Heart left ventricle (tissue), 13 donors: ENCODE data around the gene IL15RA.

Experiments
- CTCF ChIP-seq, 12 donors: fragments of 200-600 bp; sonication (generic) in 4 of 12; IDR thresholded peaks; one replicate each; pipeline versions ENCODE4 v1.5.0 to v1.8.0; 2018 to 2022; ENCODE audit warnings: antibody characterized with exemption in 12 of 12, mild to moderate bottlenecking in 5 of 12
- POLR2A ChIP-seq, 2 donors: fragments of 450-650 bp; IDR thresholded peaks; one replicate each; pipeline ENCODE4 v1.6.1; 2017; ENCODE audit warnings: antibody characterized with exemption in 2 of 2, mild to moderate bottlenecking in 2 of 2, moderate library complexity in 2 of 2
- donor health status: ischemic (EF 13 %, LVEDD 7.1; RV severe dilation, severe dysfunction).
- donor health status: DM: no; HTN: yes; CAD: no.
- donor health status: DM: no; HTN: no; CAD: no.
- donor health status: ischemic (EF 25% LVEDD 6.9; RV normal size, moderate dysfunction).
- donor health status: ischemic (EF 25% LVEDD 5.7; RV mildly dilated, moderate dysfunction).
- donor health status: ischemic (EF 35%, LVEDD 5.7; RV mildly dilated, moderate dysfunction).
- donor health status: nonischemic (EF 11% LVEDD 7.7; RV severe dilation, severe dysfunction).
- donor health status: DM: yes; HTN: yes; CAD: no.
- donor health status: PGD.
- donor health status: ischemic (EF 29% LVEDD 5.4; RV normal size, mild dysfunction).
- donor health status: nonischemic (EF 23%, LVEDD 6.1; RV moderate dilation, normal function).

GRCh38 chr10:5946786-5947185 lies 30.6 kb downstream of the IL15RA start:
- no peak for TF ChIP-seq CTCF (IDR thresholded peaks at IDR 0.05)
- no peak for TF ChIP-seq POLR2A (IDR thresholded peaks at IDR 0.05)
